Measurements from ENCODE around the gene QPCTL. TPM values are rescaled to one million over a fixed set of nuclear protein-coding genes. Genes with fewer than 3 reads are reported as not detected.

The QPCTL gene
- total RNA-seq, 1 donor from 2014 or later: 2.6 TPM

DNA sequence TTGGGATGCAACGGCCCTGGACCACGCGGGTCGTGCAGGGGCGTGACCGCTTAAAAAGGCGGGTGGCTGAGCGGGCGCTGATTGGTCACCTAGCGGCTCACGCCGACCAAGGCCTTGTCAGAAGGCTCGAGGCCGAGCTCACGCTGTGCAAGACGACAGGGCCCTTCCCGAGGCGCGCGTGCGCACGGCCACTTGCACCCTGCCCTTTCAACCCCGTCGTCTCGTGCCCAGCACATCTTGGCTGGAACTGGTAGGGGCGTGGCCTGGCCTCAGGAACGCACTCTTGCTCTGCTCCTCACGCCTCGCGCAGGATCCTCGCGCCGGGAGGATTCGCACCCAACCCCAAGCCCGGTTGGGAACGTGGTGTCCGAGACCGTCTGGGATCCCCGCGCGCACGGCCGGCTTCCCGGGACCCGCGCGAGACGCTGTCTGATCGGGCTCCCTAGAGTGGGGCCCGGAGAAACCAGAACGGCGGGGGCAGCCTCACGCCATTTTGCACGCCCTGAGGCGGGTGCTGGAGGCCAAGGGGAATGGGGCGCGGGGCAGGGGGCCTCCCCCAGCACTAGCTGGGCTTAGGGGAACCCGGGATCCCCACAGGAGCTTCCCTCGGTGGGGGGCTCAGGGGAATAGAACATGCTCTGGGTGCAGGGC lies 40.8 kb downstream of the QPCTL start, which contains the start of gene MEIOSIN:
MEIOSIN (plus strand) TSS at position 280 of the 651 bp plus-strand sequence. CDS start 1,938 bp downstream, outside the sequence.
- H3K4me3 Mint-ChIP-seq (ENCODE audit: unreplicated experiment): no peak within 1 kb of the TSS
- no peak for DNase-seq
- TF ChIP-seq, protein P1, sequence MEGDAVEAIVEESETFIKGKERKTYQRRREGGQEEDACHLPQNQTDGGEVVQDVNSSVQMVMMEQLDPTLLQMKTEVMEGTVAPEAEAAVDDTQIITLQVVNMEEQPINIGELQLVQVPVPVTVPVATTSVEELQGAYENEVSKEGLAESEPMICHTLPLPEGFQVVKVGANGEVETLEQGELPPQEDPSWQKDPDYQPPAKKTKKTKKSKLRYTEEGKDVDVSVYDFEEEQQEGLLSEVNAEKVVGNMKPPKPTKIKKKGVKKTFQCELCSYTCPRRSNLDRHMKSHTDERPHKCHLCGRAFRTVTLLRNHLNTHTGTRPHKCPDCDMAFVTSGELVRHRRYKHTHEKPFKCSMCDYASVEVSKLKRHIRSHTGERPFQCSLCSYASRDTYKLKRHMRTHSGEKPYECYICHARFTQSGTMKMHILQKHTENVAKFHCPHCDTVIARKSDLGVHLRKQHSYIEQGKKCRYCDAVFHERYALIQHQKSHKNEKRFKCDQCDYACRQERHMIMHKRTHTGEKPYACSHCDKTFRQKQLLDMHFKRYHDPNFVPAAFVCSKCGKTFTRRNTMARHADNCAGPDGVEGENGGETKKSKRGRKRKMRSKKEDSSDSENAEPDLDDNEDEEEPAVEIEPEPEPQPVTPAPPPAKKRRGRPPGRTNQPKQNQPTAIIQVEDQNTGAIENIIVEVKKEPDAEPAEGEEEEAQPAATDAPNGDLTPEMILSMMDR (IDR thresholded peaks at IDR 0.05; ENCODE audit: partially characterized antibody, unreplicated experiment): no peak
- peaks cover 7% of the 10 kb centered on the region for H3K27me3 Mint-ChIP-seq (ENCODE audit: unreplicated experiment)
- H3K36me3 Mint-ChIP-seq (ENCODE audit: unreplicated experiment): no peaks in the 10 kb centered on the region
- no peak within 1 kb of the TSS for H3K27ac Mint-ChIP-seq (ENCODE audit: unreplicated experiment)
- no peaks in the 10 kb centered on the region for H3K9me3 Mint-ChIP-seq (ENCODE audit: unreplicated experiment)
- H3K4me1 Mint-ChIP-seq (ENCODE audit: low read depth, unreplicated experiment): peaks cover 5% of the 10 kb centered on the region

DNA sequence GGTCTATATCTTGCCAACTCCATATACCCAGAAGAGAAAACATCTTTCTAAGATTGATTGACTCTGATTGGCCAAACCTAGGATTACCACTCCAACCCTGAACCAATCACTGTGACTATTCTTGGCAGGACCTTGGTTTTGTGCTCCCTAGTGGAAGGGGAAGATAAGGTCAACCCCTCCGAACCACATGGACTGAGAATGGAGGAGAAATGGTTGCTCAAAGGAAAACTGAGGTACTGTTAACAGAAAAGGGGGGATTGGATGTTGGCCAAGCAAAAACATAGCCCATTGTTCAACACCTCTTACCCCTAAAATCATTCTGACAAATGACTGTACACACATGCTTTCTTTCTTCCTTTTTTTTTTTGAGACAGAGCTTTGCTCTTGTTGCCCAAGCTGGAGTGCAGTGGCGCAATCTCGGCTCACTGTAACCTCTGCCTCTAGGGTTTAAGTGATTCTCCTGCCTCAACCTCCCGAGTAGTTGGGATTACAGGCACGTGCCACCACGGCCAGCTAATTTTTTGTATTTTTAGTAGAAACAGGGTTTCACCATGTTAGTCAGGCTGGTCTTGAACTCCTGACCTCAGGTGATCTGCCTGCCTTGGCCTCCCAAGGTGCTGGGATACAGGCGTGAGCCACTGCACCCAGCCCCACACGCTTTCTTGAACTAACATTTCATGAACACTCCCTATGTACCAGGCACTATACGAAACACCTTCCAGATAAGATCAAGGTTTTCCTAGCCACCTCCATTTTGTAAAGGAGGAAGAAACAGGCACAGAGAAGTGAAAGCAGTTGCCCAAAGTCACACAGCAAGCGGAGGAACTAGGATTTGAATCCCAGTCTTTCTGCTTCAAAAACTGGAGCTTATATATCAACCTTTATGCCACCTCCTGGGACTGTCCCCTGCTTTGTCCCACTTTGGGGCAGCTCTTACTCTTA lies 47.3 kb downstream of the QPCTL start:
- Mint-ChIP-seq H3K36me3 (ENCODE audit: unreplicated experiment) (no peaks in the 10 kb centered on the region), H3K9me3 (ENCODE audit: unreplicated experiment) (no peaks in the 10 kb centered on the region), H3K4me3 (ENCODE audit: unreplicated experiment) (no peak overlapping the region), H3K27me3 (ENCODE audit: unreplicated experiment) (no peaks in the 10 kb centered on the region), H3K4me1 (ENCODE audit: low read depth, unreplicated experiment) (no peaks in the 10 kb centered on the region), H3K27ac (ENCODE audit: unreplicated experiment) (peak overlapping the region; percentile 20)
- TF ChIP-seq, protein P1 (IDR thresholded peaks at IDR 0.05; ENCODE audit: partially characterized antibody, unreplicated experiment): no peak
- DNase-seq: no peak

DNA sequence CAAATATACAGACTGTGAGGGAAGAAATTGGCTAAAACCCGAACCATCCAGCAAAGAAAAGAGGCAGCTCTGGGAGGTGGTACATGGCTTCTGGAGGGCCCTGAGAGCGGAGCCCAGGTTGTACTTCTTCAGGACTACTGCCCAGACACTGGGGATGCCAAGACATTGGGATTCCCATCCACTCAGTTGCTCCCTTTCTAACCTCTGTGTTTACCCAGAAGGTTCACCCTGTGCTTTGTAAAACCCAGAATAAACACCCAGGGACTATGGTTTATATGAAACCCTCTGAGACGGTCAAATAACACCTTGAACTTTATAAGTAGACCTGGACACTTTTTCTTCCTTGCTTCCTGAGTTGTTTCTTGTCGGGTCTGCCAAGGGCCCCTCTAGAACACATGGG lies 50.5 kb downstream of the QPCTL start:
- Mint-ChIP-seq H3K9me3 (ENCODE audit: unreplicated experiment) (no peaks in the 10 kb centered on the region), H3K36me3 (ENCODE audit: unreplicated experiment) (no peaks in the 10 kb centered on the region), H3K27me3 (ENCODE audit: unreplicated experiment) (peaks cover 1% of the 10 kb centered on the region), H3K27ac (ENCODE audit: unreplicated experiment) (no peak overlapping the region), H3K4me3 (ENCODE audit: unreplicated experiment) (no peak overlapping the region), H3K4me1 (ENCODE audit: low read depth, unreplicated experiment) (no peaks in the 10 kb centered on the region)
- no peak for DNase-seq
- TF ChIP-seq, protein P1 (IDR thresholded peaks at IDR 0.05; ENCODE audit: partially characterized antibody, unreplicated experiment): no peak

DNA sequence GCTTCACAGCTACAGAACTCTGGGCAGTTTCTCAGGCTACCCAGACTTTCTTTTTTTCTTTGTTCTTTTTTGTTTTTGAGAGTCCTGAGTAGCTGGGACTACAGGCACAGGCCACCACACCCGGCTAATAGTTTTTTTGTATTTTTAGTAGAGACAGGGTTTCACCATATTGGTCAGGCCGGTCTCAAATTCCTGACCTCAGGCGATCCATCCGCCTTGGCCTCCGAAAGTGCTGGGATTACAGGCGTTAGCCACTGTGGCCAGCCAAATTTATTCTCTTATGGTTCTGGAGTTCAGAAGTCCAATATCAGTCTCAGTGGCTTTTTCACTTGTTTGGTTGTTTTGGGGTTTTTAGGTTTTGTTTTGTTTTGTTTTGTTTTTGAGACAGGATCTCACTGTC lies 53.1 kb downstream of the QPCTL start:
- H3K4me1 Mint-ChIP-seq (ENCODE audit: low read depth, unreplicated experiment): no peaks in the 10 kb centered on the region
- TF ChIP-seq, protein P1 (IDR thresholded peaks at IDR 0.05; ENCODE audit: partially characterized antibody, unreplicated experiment): no peak
- no peaks in the 10 kb centered on the region for H3K9me3 Mint-ChIP-seq (ENCODE audit: unreplicated experiment)
- no peak for DNase-seq
- H3K36me3 Mint-ChIP-seq (ENCODE audit: unreplicated experiment): no peaks in the 10 kb centered on the region
- no peak overlapping the region for H3K4me3 Mint-ChIP-seq (ENCODE audit: unreplicated experiment)
- peaks cover 1% of the 10 kb centered on the region for H3K27me3 Mint-ChIP-seq (ENCODE audit: unreplicated experiment)
- no peak overlapping the region for H3K27ac Mint-ChIP-seq (ENCODE audit: unreplicated experiment)

All from glutamatergic neuron (in vitro differentiated cells).